ENCODE results near the gene HINT1.

GRCh38 chr5:131170540-131171275 lies 5.7 kb upstream of the HINT1 start, which contains the start of gene LYRM7:
- no peak for TF ChIP-seq CTCF (conservative IDR thresholded peaks at IDR 0.05; ENCODE audit: low read depth, low read length)
- no peak for TF ChIP-seq EZH2 (IDR thresholded peaks at IDR 0.05; ENCODE audit: borderline replicate concordance, low read depth, low read length, poor library complexity, severe bottlenecking)
